GM12873 (cell line): ENCODE results near the gene ADCY9.

Source experiments
- TF ChIP-seq, protein P1 (sequence below): IDR thresholded peaks from 2 replicates; pipeline ENCODE4 v1.5.1; 2012; ENCODE audit warnings: low read depth, mild to moderate bottlenecking, moderate library complexity, low read length, control low read depth; ENCODE audit not compliant: insufficient read depth; ENCODE audit errors: missing control alignments

Gene ADCY9

DNA sequence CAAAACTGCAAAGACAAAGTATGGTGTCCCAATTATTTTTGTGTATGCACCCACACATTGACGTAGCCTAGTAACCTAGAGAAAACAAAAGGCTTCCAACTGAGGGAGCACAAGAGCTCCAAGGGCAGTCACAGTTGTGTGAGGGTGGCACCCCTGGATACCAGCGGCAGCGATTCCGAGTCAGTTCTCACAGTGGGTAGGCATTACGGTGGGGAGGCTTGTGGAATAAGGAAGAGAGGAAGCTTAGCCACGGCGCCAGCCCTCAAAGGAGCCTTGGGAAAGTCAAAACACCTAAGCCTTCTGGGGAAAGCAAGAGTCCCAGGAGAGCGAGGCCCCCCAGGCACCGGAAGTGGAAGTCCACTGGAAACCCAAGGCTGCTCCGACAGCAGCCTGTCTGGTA lies 31.0 kb upstream of the ADCY9 start:
- TF ChIP-seq, protein P1, sequence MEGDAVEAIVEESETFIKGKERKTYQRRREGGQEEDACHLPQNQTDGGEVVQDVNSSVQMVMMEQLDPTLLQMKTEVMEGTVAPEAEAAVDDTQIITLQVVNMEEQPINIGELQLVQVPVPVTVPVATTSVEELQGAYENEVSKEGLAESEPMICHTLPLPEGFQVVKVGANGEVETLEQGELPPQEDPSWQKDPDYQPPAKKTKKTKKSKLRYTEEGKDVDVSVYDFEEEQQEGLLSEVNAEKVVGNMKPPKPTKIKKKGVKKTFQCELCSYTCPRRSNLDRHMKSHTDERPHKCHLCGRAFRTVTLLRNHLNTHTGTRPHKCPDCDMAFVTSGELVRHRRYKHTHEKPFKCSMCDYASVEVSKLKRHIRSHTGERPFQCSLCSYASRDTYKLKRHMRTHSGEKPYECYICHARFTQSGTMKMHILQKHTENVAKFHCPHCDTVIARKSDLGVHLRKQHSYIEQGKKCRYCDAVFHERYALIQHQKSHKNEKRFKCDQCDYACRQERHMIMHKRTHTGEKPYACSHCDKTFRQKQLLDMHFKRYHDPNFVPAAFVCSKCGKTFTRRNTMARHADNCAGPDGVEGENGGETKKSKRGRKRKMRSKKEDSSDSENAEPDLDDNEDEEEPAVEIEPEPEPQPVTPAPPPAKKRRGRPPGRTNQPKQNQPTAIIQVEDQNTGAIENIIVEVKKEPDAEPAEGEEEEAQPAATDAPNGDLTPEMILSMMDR: no peak

DNA sequence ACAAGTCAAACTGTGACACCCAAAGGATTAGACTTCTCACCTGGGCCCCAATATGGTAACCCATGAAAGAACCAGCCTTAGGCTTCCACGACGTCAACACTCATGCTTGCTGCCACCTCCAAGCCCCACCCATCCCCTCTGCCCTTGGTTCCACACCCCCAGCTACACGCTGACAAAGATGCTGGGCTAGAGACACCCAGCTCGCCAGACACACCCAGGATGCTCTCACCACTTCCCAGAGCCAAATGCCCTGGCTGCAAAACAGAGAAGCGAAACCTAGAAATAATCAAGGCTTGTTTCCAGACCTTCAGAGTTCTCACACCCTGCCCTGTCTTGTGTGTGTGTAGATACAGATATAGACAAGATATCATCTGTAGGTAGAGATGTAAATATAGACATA lies 26.0 kb upstream of the ADCY9 start:
- TF ChIP-seq, protein P1: no peak

DNA sequence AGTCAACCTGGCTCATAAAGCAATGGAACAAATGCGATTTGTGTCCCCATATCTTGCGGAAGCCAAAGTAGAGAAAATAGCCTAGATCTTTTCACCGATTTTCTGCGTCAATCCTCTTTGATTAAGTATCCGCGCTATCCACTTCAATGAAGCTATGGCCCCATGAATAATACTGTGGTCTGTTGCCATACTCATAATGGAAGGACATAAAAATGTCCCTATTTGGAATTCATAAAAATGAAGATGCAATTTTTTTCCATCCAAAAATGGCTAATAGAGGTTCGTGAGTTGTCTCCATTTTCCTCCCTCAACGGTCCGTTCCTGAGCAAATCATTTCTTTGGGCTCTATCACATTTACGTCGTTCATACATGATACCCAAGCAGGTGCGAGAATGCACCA lies 25.4 kb upstream of the ADCY9 start:
- TF ChIP-seq, protein P1: no peak

DNA sequence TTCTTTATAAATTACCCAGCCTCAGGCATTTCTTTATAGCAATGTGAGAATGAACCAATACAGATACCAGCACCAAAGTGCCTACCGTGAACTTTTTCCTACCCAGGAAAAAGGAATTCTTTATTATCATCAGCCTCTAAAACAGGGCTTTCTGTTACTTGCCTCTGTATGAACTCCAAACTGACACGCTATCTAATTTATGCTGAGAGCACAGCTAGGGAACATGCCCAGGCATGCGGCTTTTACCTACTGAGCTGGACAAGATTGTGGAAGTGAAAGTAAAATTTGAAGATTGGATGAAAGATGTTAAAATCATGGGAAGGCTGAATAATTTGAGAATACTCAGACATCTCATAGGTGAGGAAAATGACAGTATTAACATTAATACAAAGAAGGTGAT lies 24.4 kb upstream of the ADCY9 start:
- TF ChIP-seq, protein P1: no peak

DNA sequence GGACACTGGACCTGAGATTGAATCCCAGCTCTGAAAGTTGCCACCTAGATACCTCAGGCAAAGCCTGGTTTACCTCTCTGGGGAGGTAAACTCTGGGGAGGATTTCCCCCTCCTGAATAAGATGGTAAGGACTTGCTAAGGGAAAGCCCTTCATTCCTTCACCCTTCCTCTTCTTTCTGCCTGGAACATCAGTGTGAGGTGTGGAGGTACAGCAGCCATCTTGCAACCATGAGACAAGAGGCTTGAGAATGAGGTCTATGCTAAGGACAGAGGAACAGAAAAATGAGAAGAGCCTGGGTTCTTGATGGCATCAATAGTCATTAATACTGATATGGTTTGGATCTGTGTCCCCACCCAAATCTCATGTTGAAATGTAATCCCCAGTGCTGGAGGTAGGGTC lies 23.7 kb upstream of the ADCY9 start:
- TF ChIP-seq, protein P1: no peak

DNA sequence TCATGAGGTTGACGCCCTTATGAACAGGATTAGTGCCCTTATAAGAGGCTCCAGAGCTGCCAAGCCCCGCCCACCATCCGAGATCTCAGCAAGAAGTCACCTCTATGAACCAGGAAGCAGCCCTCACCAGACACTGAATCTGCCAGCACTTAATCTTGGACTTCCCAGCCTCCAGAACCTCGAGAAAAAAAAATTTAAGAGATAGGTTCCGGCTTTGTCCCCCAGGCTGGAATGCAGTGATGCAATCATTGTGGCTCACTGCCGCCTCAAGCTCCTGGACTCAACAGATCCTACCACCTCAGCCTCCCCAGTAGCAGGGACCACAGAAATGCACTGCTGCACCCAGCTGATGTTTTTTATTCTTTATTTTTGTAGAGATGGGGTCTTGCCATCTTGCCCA lies 22.5 kb upstream of the ADCY9 start:
- TF ChIP-seq, protein P1: no peak

DNA sequence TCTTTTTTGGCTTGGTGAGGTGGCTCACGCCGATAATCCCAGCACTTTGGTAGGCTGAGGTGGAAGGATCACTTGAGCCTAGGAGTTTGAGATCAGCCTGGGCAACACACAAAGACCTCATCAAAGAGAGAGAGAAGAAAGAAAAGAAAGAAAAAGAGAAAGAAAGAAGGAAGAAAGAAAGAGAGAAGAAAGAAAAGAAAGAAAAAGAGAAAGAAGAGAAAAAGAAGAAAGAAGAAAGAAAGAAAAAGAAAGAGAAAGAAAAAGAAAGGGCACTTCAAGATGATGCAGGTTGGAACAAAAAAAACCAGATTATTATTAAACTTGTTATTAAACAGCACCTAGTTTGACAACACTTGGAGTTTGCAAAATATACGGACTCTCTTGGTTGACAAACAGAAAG lies 21.2 kb upstream of the ADCY9 start:
- TF ChIP-seq, protein P1: no peak
